GM19468 (cell line): ENCODE measurements around the gene DPPA3.
"Not testable (repeated sequence)": the region's sequence is repeated elsewhere in the genome, so short reads cannot be mapped to it uniquely, and the experiment has no call there.

Experiments
- ATAC-seq: cut with Tn5 transposase; IDR thresholded peaks from one replicate; pipeline ENCODE4 v1.9.1; 2021; ENCODE audit warnings: mild to moderate bottlenecking, moderate library complexity, moderate number of reproducible peaks; ENCODE audit not compliant: unreplicated experiment; ENCODE audit errors: extremely low read depth

The DPPA3 gene

GRCh38 chr12:7711133-7711532 lies at the start of gene DPPA3:
TSS of gene DPPA3 (plus strand) at chr12:7711433. CDS start at chr12:7711571, 138 bp downstream.
- no peak for ATAC-seq

- no peak for ATAC-seq
Observed at GRCh38 chr12:7661741-7662140, 49.5 kb upstream of the DPPA3 start.

GRCh38 chr12:7666595-7666994 lies 44.6 kb upstream of the DPPA3 start:
- no peak for ATAC-seq

- no peak for ATAC-seq
Observed at GRCh38 chr12:7667125-7667524, 44.1 kb upstream of the DPPA3 start.

GRCh38 chr12:7668171-7668570 lies 43.1 kb upstream of the DPPA3 start:
- no peak for ATAC-seq

- not testable (repeated sequence) for ATAC-seq
Observed at GRCh38 chr12:7675455-7675854, 35.8 kb upstream of the DPPA3 start.

GRCh38 chr12:7677432-7677888 lies 33.8 kb upstream of the DPPA3 start:
- not testable (repeated sequence) for ATAC-seq

GRCh38 chr12:7678744-7679143 lies 32.5 kb upstream of the DPPA3 start:
- ATAC-seq, result no peak

GRCh38 chr12:7679251-7680045 lies 31.8 kb upstream of the DPPA3 start:
- ATAC-seq, result no peak

- ATAC-seq, result no peak
Observed at GRCh38 chr12:7681535-7681934, 29.7 kb upstream of the DPPA3 start.

- ATAC-seq, result no peak
Observed at GRCh38 chr12:7693793-7694192, 17.4 kb upstream of the DPPA3 start.

GRCh38 chr12:7694556-7695236 lies 16.5 kb upstream of the DPPA3 start:
- ATAC-seq, result no peak

GRCh38 chr12:7695237-7695560 lies 16.0 kb upstream of the DPPA3 start:
- no peak for ATAC-seq

GRCh38 chr12:7695566-7696197 lies 15.6 kb upstream of the DPPA3 start, which contains the start of gene GDF3:
TSS of gene GDF3 (minus strand) at chr12:7695775. CDS start at chr12:7695728, 47 bp downstream.
- ATAC-seq, result no peak

GRCh38 chr12:7705846-7706245 lies 5.4 kb upstream of the DPPA3 start:
- no peak for ATAC-seq

- ATAC-seq, result no peak
Observed at GRCh38 chr12:7709969-7710675, 1.1 kb upstream of the DPPA3 start.

GRCh38 chr12:7712841-7713442 lies 1.7 kb downstream of the DPPA3 start:
- ATAC-seq, result no peak

GRCh38 chr12:7716381-7716780 lies 5.1 kb downstream of the DPPA3 start:
- no peak for ATAC-seq

- ATAC-seq, result no peak
Observed at GRCh38 chr12:7719946-7720730, 8.9 kb downstream of the DPPA3 start.
